ENCODE results near the gene NFKBIE. TPM values are rescaled to one million over a fixed set of nuclear protein-coding genes. Genes with fewer than 3 reads are reported as not detected.

Gene NFKBIE
- total RNA-seq, 1 experiment from 2014 or later, result 33.4 TPM

GRCh38 chr6:44264154-44265006 is 971 bp downstream of the NFKBIE start:
- in situ Hi-C loops (cut with HindIII; ENCODE audit: low pct_unique_long_range_greater_than_20kb, low sequenced_read_pairs), result no loop called here

GRCh38 chr6:44263354-44264100 is 1.8 kb downstream of the NFKBIE start:
- peak; percentile 60 for DNase-seq (ENCODE audit: low read depth)
- in situ Hi-C loops (cut with HindIII; ENCODE audit: low pct_unique_long_range_greater_than_20kb, low sequenced_read_pairs), result no loop called here

More at GRCh38 chr6:44264154-44265006, 971 bp downstream of the NFKBIE start:
- no peak for DNase-seq (ENCODE audit: low read depth)

GRCh38 chr6:44262467-44263353 is 2.6 kb downstream of the NFKBIE start:
- DNase-seq (ENCODE audit: low read depth), result no peak
- in situ Hi-C loops (cut with HindIII; ENCODE audit: low pct_unique_long_range_greater_than_20kb, low sequenced_read_pairs), result no loop called here

GRCh38 chr6:44261581-44261980 is 3.8 kb downstream of the NFKBIE start:
- DNase-seq (ENCODE audit: low read depth), result no peak
- in situ Hi-C loops (cut with HindIII; ENCODE audit: low pct_unique_long_range_greater_than_20kb, low sequenced_read_pairs), result no loop called here

GRCh38 chr6:44260451-44261297 is 4.7 kb downstream of the NFKBIE start:
- in situ Hi-C loops (cut with HindIII; ENCODE audit: low pct_unique_long_range_greater_than_20kb, low sequenced_read_pairs), result no loop called here
- DNase-seq (ENCODE audit: low read depth), result no peak

GRCh38 chr6:44260011-44260410 is 5.3 kb downstream of the NFKBIE start:
- in situ Hi-C loops (cut with HindIII; ENCODE audit: low pct_unique_long_range_greater_than_20kb, low sequenced_read_pairs), result no loop called here
- no peak for DNase-seq (ENCODE audit: low read depth)

GRCh38 chr6:44258921-44259320 is 6.4 kb downstream of the NFKBIE start:
- in situ Hi-C loops (cut with HindIII; ENCODE audit: low pct_unique_long_range_greater_than_20kb, low sequenced_read_pairs), result no loop called here
- no peak for DNase-seq (ENCODE audit: low read depth)

- no peak for DNase-seq (ENCODE audit: low read depth)
- in situ Hi-C loops (cut with HindIII; ENCODE audit: low pct_unique_long_range_greater_than_20kb, low sequenced_read_pairs), result no loop called here
Observed at GRCh38 chr6:44258325-44258863, 7.0 kb downstream of the NFKBIE start.

GRCh38 chr6:44257753-44258324 is 7.5 kb downstream of the NFKBIE start:
- in situ Hi-C loops (cut with HindIII; ENCODE audit: low pct_unique_long_range_greater_than_20kb, low sequenced_read_pairs), result no loop called here

GRCh38 chr6:44257025-44257752 is 8.2 kb downstream of the NFKBIE start, which contains the start of gene SLC35B2:
SLC35B2 (minus strand) TSS chr6:44257528; CDS start chr6:44257410, 118 bp downstream.
- in situ Hi-C loops (cut with HindIII; ENCODE audit: low pct_unique_long_range_greater_than_20kb, low sequenced_read_pairs), result no loop called here

More at GRCh38 chr6:44257753-44258324, 7.5 kb downstream of the NFKBIE start:
- no peak for DNase-seq (ENCODE audit: low read depth)

GRCh38 chr6:44256775-44257024 is 8.7 kb downstream of the NFKBIE start:
- in situ Hi-C loops (cut with HindIII; ENCODE audit: low pct_unique_long_range_greater_than_20kb, low sequenced_read_pairs), result no loop called here
- no peak for DNase-seq (ENCODE audit: low read depth)

More at GRCh38 chr6:44257025-44257752, 8.2 kb downstream of the NFKBIE start, which contains the start of gene SLC35B2:
- DNase-seq (ENCODE audit: low read depth), result peak; percentile 72

- in situ Hi-C loops (cut with HindIII; ENCODE audit: low pct_unique_long_range_greater_than_20kb, low sequenced_read_pairs), result no loop called here
Observed at GRCh38 chr6:44255871-44256774, 9.2 kb downstream of the NFKBIE start.

GRCh38 chr6:44255105-44255808 is 10.1 kb downstream of the NFKBIE start:
- DNase-seq (ENCODE audit: low read depth), result no peak
- in situ Hi-C loops (cut with HindIII; ENCODE audit: low pct_unique_long_range_greater_than_20kb, low sequenced_read_pairs), result no loop called here

More at GRCh38 chr6:44255871-44256774, 9.2 kb downstream of the NFKBIE start:
- no peak for DNase-seq (ENCODE audit: low read depth)

GRCh38 chr6:44254191-44255104 is 10.9 kb downstream of the NFKBIE start:
- in situ Hi-C loops (cut with HindIII; ENCODE audit: low pct_unique_long_range_greater_than_20kb, low sequenced_read_pairs), result no loop called here

More at GRCh38 chr6:44254191-44255104, 10.9 kb downstream of the NFKBIE start:
- DNase-seq (ENCODE audit: low read depth), result peak; percentile 26

Measured in Caki2 (cell line).